ENCODE measurements around the gene PPP4R3B.

- TF ChIP-seq CTCF (IDR thresholded peaks at IDR 0.05 in 2 of 3, conservative IDR thresholded peaks at IDR 0.05 in 1 of 3; ENCODE audit: borderline replicate concordance in 1 of 3, insufficient read depth in 1 of 3, low read depth in 2 of 3, low read length in 2 of 3), result no peak
- TF ChIP-seq POLR2AphosphoS5 (IDR thresholded peaks at IDR 0.05; ENCODE audit: low read depth, low read length), result no peak
- no peak for TF ChIP-seq SP1 (IDR thresholded peaks at IDR 0.05; ENCODE audit: low read depth)
- TF ChIP-seq EGR1 (IDR thresholded peaks at IDR 0.05; ENCODE audit: low read depth), result no peak
- no peak for TF ChIP-seq RAD21 (IDR thresholded peaks at IDR 0.05; ENCODE audit: low read depth)
- no peak for TF ChIP-seq POLR2A (IDR thresholded peaks at IDR 0.05; ENCODE audit: borderline replicate concordance, extremely low read depth, insufficient read depth, insufficient read length)
- TF ChIP-seq EZH2 (IDR thresholded peaks at IDR 0.05), result no peak
- no peak for TF ChIP-seq JUND (IDR thresholded peaks at IDR 0.05)
- no peak for TF ChIP-seq REST (IDR thresholded peaks at IDR 0.05; ENCODE audit: low read depth)
- TF ChIP-seq SIN3A (IDR thresholded peaks at IDR 0.05; ENCODE audit: low read depth), result no peak
- TF ChIP-seq ZNF274 (IDR thresholded peaks at IDR 0.05; ENCODE audit: low read depth, low read length), result no peak
Measured at GRCh38 chr2:55627915-55628314, 10.5 kb upstream of the PPP4R3B start.

All from HCT116 (cell line).